ENCODE measurements around the gene MIX23.

Gene MIX23

DNA sequence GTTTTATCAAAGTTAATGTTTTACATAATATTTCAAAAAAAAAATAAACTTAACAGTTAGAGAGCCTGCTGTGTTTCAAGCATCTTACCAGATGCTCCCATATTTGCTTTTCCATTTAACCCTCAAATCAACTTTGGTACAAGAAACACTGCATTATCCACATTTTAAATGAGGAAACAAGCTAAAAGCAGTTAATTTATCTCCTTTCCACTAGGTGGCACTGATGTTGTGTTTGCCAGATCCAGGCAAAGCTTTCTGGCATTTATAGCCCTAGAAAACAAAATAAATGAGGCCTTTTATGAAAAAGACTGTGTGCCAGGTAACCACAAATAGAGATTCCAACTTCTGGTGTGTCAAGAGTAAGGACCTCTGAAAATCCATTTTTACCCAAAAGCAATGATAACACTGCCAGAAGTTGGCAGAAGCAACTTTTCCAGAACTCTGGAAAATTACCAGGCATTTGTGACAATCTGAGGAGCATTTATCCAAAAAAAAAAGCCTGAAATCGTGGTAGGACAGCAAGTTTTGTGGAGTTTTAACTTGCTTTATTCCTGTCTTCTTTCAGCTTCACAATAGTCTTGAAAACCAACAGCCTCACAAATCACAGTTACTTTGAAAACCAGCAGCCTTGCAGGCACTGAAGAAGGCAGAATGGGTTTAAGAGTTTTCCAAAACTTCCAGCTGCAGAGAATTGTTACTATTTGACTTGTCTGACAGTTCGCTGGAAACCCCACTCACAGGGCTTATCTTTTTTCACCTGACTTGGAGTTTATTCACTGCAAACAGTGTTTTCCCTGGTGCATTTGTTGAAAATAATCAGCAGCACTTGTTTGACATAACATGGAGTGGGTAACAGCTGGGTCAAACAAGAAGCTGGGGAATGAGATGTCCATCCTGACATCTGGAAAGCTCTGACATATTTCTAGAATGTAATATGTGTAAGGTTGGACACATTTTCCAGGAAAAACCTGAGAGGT is 10.1 kb upstream of the MIX23 start:
- no peak for DNase-seq (ENCODE audit: low read depth)

DNA sequence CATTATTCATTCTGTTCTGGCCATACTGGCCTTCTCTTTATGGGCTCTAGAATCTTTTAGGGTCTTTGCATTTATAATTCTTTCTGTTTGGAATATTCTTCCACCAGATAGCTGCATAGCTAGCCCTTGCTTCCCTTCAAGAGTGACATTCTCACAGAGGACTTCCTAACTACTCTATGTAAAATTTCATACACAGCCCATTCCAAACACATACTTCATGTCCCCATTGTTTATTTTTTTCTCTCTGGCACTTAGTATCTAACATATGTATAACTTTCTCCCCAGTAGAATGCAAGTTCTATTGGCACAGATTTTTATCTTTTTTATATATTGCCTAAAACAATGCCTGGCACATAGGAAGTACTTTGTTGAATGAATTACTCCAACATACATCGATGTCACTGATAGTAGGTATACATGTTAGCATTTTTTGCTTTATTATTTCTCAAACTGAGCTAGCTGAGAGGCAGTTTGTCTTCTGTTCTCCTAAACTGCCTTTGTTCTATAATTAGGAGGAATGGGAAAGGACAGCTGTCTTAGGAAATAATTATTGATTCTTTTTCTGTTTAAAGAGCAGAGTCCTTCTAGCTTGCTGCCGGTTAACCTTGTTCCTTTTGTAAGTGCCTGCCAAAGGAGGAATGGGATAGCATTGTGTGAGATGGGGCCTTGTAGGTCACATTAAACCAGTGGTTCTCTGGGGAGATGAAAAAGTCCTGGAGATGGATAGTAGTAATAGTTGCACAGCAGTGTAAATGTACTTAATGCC is 8.8 kb upstream of the MIX23 start:
- DNase-seq (ENCODE audit: low read depth), result no peak

DNA sequence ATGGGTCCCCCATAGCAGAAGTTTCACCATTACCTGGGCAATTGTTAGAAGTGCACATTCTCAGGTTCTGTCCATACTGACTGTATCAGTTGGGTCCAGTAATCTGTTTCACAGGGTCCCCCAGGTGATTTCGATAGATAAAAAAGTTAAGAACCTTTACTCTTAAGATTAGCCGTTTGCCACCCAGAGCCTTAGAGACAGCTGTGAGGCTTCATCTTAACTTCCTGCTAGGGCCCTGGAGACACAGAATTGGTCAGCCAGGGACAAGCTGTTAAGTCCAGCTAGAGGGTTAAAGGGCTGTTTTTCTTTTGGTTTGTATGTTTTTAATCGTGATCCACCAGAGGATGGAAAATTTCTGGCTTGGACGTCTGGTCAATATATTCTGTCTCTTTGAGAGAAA is 7.6 kb upstream of the MIX23 start:
- DNase-seq (ENCODE audit: low read depth), result no peak

DNA sequence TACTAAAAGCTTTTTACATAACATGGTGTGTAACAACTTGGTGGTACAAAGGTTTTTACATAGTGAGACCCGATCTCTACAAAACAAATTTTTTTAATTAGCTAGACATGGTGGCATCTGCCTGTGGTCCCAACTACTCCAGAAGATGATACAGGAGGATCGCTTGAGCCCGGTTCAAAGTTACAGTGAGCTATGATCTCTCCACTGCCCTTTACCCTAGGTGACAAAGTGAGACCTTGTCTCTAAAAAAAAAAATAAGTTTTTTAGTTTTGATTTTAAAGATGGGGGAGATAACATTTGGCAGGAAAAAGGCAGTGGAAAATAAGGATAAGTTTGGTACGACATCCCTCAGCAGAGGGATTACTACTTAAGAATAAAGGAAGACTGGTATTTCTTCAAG is 6.9 kb upstream of the MIX23 start:
- DNase-seq (ENCODE audit: low read depth), result no peak

DNA sequence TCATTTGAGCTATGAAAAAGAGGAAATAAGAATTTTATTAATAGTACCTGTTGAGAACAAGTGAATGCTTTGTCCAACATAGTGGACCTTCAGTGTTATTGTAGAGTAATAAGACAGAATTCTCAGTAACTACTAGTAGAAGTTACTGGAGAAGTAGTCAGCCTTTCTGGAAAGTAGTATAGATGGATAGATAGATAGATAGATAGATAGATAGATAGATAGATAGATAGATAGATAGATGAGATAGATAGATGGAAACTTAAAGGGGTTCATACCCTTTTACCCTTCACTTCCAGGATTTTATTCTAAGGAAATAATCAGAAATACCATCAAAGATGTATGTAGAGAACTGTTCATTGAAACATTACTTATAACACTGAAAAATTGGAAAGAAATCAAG is 6.2 kb upstream of the MIX23 start:
- DNase-seq (ENCODE audit: low read depth), result no peak

DNA sequence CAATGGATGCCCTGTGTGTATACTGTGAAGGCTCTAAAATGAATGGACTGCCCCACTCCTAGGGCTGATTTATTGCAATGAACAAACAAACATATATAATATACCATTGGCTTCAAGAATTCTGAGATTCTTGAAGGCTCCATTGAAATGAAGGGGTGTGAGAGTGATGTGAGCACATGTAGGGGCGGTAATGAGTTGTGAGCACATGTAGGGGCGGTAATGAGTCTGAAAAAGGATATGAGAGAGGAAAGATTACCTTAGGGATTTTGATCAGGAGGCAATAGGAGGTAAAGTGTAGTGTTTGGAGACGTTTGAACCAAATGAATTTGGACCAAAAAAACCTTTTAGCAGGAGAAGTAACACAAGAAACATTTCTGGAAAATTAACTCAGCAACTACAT is 4.7 kb upstream of the MIX23 start:
- no peak for DNase-seq (ENCODE audit: low read depth)

DNA sequence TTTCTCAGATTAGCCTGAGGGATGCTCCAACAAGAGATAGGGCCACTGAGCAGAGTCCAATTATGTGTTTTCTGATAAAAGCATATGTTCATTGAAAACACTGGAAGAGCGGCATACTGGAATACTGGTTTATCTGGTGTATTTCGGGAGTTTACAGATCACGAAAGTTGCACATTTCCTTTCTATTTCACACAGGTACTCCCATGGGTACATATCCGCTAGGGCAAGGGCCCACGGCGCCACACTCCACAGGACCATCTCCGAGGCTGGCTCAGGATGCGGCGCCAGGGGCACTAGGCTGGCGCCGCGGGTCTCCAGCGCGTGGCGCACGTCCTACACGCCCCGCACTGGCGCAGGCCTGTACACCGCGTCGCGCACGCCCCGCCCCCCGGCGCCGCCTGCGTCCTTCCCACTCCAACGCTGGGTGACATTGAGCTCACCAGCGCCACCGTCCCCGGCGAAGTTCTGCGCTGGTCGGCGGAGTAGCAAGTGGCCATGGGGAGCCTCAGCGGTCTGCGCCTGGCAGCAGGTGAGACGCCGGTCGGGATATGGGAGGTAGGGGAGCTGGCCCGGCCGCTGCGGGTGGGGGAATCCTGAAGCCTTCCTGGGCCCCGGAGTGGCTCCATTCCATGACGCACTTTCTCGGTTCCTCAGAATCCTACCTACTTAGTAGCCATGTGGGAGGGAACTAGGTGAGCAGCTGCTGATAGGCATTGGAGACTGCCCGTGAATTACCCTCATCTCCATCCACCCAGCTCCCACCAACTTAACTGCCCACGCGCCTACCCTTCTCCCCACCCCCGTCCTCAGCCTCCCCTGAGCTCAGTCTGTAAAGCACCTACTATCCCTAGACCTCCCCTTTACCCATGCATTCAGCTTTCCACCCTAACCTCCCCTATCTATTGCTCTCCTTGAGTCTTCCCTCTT is 1.0 kb upstream of the MIX23 start, which contains the start of gene FAM162A:
TSS of gene FAM162A (plus strand) at position 412 of the 927 bp plus-strand sequence. CDS start at position 496, 84 bp downstream.
- DNase-seq (ENCODE audit: low read depth), result peak; percentile 44

DNA sequence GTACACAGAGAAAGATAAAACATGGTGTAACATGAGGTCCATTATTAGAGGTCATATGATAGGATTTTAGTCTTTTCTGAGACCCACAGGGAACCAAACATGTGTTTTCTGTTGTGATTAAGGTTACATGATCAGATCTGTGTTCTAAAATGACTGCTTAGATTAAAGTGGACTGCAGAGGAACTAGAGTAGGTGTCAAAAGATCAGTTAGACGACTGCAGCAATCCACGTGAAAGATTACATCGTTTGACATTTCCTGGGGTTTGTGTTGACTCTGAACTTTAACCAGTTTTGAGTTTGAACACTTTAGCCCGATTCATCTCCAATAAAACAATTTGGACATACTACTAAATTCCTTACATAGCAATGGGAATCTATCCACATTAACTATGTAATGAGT is 5.1 kb downstream of the MIX23 start:
- DNase-seq (ENCODE audit: low read depth), result no peak

DNA sequence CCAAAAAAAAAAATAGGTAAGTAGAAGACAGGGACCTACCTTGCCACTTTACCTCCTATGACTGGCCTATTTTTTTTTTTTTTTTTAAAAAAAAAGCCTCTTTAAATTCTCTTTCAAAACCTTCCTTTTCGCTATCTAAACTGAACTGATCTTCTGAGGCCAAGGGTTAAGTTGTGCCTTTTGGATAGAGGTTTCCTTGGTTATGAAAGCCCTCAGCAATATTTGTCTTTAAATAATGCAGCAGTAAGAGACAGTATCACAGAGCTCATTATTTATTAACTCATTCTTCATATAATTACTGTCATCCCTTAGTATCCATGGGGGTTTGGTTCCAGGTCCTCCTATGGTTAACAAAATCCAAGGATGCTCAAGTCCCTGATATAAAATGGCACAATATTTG is 9.0 kb downstream of the MIX23 start:
- no peak for DNase-seq (ENCODE audit: low read depth)

DNA sequence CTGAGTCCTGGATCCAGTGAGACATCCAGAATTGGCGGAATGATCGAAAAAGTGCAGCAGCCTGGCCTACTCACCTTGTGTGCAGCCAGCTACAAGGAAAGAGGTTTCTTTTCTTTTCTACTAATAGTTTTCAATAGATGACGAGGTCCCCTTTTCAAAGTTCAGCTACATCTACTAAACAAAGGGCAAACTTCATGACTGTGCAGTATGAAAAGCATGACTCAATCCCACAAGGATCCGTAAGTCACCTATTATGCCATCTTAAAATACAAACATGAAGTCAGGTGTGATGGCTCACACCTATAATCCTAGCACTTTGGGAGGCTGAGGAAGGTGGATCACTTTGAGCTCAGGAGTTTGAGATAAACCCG is 16.7 kb downstream of the MIX23 start:
- DNase-seq (ENCODE audit: low read depth), result no peak

DNA sequence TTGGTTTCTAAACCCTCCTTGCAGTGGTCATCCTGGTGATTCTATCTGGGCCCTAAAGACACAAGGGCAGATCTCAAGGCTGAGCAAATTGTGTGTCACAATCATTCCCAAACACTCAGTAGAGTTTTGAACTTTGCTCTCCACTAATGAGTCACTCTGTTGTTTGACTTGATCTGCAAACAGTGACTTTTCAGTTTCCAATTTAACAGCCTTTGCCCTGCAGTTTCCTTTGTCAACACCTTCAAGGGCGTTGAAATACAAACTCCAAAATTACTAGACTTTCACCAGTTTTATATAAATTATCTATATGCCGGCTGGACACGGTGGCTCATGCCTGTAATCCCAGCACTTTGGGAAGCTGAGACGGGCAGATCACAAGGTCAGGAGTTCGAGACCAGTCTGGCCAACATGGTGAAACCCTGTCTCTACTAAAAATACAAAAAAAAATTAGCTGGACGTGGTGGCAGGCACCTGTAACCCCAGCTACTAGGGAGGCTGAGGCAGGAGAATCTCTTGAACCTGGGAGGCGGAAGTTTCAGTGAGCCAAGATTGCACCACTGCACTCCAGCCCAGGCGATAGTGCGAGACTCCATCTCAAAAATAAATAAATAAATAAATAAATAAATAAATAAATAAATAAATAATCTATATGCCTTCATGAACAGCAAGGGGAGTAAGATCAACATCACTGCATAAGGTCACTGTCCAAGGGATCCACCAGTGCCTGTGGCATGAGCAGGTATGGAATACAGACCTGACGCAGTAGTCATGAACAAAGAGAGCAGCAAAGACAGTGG is 17.3 kb downstream of the MIX23 start:
- peak; percentile 17 for DNase-seq (ENCODE audit: low read depth)

DNA sequence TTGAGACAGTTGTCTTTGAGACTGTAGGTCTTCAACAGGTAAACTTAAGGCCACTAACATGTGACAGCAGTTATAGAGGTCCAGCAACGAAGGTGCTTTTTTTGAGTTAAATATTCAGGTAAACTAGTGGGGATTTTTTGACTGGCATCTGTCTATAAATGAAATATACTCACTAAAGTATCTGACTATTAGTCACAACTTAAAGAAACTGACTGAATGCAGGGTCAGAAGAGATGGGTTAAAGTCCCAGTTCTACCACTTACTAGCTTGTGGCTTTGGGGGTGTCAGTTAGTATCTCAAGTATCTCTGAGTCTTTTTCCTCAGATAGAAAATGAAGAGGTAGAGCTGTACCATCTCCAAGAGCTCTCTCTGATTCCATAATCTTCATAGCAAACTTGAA is 18.0 kb downstream of the MIX23 start:
- DNase-seq (ENCODE audit: low read depth), result no peak

DNA sequence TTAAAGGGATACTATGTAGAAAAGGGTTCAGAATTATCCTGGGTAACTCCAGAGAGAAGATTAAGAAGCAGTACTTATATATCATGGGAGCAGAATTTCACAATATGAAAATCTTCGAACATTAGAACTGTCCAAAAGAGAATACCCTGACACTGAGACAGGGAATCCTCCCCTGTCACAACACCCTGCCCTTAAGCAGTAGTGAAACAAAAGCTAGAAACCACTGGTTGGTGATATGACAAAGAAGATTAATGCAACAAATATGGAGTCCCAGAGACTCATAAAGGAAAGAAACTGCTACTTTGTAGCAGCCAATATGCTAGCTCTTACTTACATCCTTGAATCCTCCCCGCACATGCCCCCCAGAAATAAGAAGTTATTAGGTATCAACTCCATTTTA is 18.5 kb downstream of the MIX23 start:
- DNase-seq (ENCODE audit: low read depth), result no peak

DNA sequence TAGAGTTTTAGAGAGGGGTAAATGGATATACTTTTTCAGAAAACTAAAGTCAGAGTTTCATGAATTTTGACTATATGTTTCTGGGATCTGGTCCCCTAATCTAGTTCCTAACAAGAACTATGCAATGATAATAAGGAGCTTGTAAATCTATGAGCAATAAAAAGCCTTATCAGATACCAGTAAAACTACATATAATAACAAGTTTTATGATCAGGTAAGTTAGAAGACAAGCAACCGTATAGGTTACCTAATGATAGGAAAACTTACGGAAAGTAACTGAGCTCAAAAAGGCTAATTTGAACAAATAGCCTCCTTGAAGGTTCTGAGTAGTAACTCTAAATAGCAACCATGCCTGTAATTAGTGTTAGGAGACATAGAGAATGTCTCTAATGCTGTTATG is 21.0 kb downstream of the MIX23 start:
- no peak for DNase-seq (ENCODE audit: low read depth)

DNA sequence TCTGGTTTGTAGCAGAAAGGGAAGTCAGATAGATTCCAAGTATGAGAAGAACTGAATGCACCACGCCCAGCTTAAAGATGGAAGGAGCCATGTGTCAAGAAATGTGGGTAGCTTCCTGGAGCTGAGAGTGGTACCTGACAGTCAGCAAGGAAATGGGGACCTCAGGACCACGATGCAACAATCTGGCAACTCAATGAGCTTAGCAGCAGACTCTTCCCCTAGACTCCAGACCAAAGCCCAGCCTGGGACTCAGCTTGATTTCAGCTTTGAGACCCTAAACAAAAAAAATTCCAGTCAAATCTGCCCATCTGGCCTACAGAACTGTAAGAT is 24.4 kb downstream of the MIX23 start:
- DNase-seq (ENCODE audit: low read depth), result no peak

DNA sequence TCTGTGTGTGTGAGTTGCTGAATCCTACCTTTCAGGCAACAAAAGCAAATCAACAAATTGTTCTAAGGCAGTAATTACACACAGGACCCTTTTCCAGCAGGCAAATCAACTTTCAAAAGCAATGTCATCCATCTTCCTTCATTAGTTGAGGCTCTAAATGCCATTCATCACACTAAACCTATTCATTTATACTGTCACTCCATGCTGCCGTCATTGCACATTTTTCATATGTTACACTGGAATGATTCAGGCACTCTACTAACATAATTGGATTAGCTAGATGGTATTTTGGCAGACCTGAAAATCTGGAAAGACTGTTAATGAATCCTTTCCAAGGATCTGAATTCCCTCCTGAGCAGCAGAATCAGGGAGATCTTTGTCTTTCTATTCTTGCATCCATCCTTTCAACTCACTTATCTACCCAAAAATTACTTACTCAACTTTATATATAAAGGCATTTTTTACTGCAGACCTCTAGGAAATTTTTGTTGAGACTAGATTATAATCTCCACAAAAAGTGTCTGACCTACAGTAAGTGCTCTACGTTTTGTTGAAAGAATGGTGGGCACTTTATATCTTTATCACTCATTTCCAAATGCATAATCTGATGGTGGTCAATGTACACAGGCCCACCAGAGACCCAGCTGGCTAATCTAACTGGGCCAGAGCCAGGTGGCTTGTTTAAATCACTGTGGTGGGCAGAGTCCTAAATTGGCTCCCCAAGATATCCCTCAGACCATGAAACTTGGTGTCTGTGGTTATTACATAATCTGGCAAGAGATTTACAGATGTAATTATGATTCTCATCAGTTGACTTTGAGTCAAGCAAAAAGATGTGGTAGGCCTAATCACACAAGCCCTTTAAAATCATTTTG is 25.0 kb downstream of the MIX23 start:
- no peak for DNase-seq (ENCODE audit: low read depth)

DNA sequence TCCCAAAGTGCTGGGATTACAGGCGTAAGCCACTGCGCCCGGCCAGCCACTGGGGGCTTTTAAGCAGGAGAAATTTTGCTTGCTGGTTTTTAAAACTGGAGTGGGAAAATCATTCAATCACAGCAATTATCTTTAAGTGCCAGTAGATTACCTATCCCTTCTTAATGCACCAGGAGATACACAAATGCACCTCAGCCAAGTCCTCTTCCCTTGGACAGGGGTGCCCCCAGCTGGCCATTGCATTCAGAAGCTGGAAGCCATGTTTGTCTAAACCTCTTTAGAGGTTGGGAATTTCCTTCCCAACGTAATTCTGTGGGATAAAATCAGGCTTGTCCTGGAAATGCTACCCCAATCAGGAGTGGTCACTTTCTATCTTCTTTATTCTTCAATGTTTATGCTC is 26.6 kb downstream of the MIX23 start:
- DNase-seq (ENCODE audit: low read depth), result no peak

DNA sequence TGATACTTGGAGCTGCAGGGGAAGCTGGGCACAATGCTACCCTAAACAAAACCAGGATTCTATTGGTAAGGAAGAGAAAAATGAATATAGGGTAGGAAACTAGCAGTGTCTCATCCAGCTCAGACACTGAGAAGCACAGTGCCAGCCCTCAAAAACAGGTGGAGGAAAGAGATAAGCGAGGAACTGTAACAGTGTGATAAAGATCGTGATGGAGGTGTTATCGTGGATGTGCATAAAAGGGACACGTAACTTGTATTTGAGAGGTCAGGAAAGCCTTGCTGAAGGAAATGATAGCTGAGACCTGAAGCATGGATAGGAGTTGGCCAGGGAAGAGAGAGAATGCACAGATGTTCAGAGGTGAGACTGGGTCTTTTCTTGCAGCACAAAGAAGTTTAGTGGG is 27.4 kb downstream of the MIX23 start:
- DNase-seq (ENCODE audit: low read depth), result no peak

DNA sequence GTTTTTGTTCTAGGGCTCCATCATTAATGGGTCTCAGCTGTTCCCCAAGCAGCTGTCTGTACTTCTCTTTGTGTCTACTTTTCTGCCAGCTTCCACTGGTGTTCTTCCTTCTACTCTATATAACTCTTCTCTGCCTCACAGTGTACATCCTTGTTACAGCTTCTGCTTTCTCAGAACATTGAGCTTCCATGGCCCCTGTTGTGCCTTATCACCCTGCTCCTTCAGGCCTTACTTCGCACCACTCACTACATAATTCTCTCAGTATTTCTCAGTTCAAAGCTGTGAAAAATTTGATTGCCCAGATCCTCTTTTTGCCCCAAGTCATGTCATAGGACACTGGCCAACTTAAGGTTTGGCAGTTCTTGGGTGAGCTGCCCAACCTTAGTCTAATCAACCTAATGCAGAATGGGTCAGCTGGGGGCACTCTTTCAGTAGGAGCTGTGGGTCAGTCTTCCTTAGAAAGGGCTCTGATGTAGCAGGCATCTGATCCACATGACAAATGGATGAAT is 29.1 kb downstream of the MIX23 start:
- DNase-seq (ENCODE audit: low read depth), result no peak

DNA sequence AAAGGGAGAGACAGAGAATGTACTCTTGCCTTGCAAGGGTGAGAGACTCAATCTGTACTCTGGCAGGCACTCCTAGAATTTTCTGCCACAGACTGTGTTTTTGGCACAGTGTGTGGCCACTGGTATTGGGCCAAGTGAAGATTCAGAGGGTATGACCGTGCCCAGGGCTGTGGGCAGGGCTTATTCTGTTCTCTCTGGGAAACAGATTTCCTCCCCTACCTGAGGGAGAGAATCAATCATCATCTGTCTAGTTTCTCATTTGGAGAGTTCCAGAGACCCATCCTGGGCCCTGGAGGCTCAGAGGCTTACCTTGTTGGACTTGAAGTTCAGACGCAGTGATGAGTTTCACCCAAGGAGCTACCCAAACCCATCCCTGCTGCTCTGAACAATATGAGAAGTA is 29.8 kb downstream of the MIX23 start:
- DNase-seq (ENCODE audit: low read depth), result no peak

Data from GM04503 (cell line).